Lung (tissue), 12 donors: Measurements from ENCODE around the gene KLRF1. TPM values are rescaled to one million over a fixed set of nuclear protein-coding genes. Genes with fewer than 3 reads are reported as not detected.

Experiments used
- ATAC-seq: fragments of 200-7000 bp; cut with Tn5 transposase; one replicate; pipeline ENCODE4 v1.9.1; 2020; ENCODE audit warnings: moderate number of reproducible peaks; ENCODE audit not compliant: insufficient read depth, low FRiP score
- DNase-seq, 3 donors: peaks; one replicate each; pipeline ENCODE4 v3.0.0-alpha.2; 2013 to 2017
- H3K27ac ChIP-seq, 2 donors: one replicate each; pipeline ENCODE4 v1.5.1; 2013; ENCODE audit warnings: mild to moderate bottlenecking in 2 of 2, moderate library complexity in 2 of 2, control low read depth in 1 of 2, inconsistent platforms in 1 of 2, low read depth in 1 of 2, low read length in 1 of 2
- H3K27me3 ChIP-seq, 3 donors: one replicate each; pipeline ENCODE4 v1.5.1; 2013; ENCODE audit warnings: low read length in 2 of 3; ENCODE audit not compliant: control insufficient read depth in 3 of 3, insufficient read depth in 3 of 3
- H3K36me3 ChIP-seq, 4 donors: one replicate each; pipeline ENCODE4 v1.5.1; 2013; ENCODE audit warnings: low read length in 4 of 4, mild to moderate bottlenecking in 1 of 4, moderate library complexity in 1 of 4; ENCODE audit not compliant: control insufficient read depth in 4 of 4, insufficient read depth in 4 of 4
- H3K4me1 ChIP-seq, 5 donors: one replicate each; pipeline ENCODE4 v1.5.1; 2013; ENCODE audit warnings: low read length in 5 of 5, mild to moderate bottlenecking in 2 of 5, moderate library complexity in 1 of 5; ENCODE audit not compliant: control insufficient read depth in 5 of 5, insufficient read depth in 5 of 5
- H3K4me3 ChIP-seq: one replicate; pipeline ENCODE4 v1.5.1; 2013; ENCODE audit warnings: mild to moderate bottlenecking, control low read depth, moderate library complexity
- H3K9ac ChIP-seq, 2 donors: one replicate each; pipeline ENCODE4 v1.5.1; 2013; ENCODE audit warnings: low read length in 2 of 2, control low read depth in 1 of 2; ENCODE audit not compliant: insufficient read depth in 1 of 2
- H3K9me3 ChIP-seq, 4 donors: one replicate each; pipeline ENCODE4 v1.5.1; 2013; ENCODE audit warnings: low read length in 3 of 4, mild to moderate bottlenecking in 1 of 4, moderate library complexity in 1 of 4; ENCODE audit not compliant: control insufficient read depth in 4 of 4, insufficient read depth in 3 of 4
- WGBS, 2 donors: extraction: QIAGEN DNeasy Blood & Tissue Kit; methylation state at CpG; one replicate each; pipeline ENCODE4 v1.1.7; 2013; 5-methylcytosine and 5-hydroxymethylcytosine counted together
- polyA plus RNA-seq, 2 donors: library from polyadenylated mRNA; stranded (reverse); fragments of 200-250 nt; gene quantifications; one replicate each; pipeline ENCODE4 v1.2.1, GENCODE V29; 2013
- total RNA-seq, 2 donors: library from RNA; depleted of rRNA in 1 of 2; stranded (reverse); fragments of >200 nt in 1 of 2; gene quantifications; one replicate each; pipeline ENCODE4 v1.2.1, GENCODE V29; 2014 to 2021
- TF ChIP-seq, protein P1 (sequence below): IDR thresholded peaks from 2 replicates; pipeline ENCODE4 v1.5.1; 2012; ENCODE audit warnings: mild to moderate bottlenecking; ENCODE audit errors: control extremely low read depth, extremely low read depth
- donor health status: control.
- donor health status: control.
- donor health status: Bipolar disorder and iron deficiency.
- donor health status: healthy.
- donor health status: DM: yes; HTN: yes; CAD: no.

The KLRF1 gene
- total and polyA plus RNA-seq, 4 donors: 1.1 to 2.2 (median 1.4) TPM

DNA sequence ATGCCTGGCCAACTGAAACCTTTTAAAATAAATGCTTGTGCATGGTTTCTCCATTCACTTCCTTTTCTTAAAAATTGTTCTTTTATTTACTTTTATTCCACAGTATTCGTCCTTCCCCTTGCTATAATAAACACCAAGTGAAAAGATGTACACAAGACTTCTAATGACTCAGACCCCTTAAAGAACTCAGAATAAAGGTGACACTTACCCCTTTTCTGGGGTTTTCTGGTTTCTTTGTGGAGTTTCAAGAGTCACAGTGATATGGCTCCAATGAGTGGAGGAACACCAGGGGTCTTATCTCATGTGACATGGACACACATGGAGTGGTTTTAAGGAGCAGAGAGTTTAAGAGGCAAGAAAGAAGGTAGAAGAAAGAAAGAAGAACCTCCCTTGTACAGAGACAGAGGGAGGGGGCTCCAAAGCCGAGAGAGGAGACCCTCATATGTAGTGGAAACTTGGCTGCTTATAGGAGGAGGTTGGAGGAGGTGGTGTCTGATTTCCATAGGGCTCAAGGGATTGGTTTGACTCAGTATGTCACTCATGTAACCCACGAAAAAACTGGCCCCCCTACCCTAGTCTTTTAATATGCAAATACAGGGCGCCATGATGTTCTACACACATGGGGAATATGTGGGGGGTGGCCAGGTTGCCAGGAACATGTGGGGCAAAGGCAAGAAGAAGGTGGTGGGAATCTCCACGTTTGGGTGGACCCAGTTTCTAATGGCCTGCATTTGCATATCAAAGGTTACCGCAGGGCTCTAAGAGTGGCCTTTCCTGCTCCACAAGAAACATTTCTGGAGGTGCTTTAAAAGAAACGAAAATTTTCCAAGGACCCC, 44.5 kb upstream of the KLRF1 start:
- DNase-seq (no peak), ATAC-seq (no peak)
- Histone ChIP-seq H3K9ac (no peak overlapping the region), H3K4me1 (no peaks in the 10 kb centered on the region), H3K36me3 (no peaks in the 10 kb centered on the region), H3K27ac (no peak overlapping the region), H3K27me3 (no peaks in the 10 kb centered on the region), H3K4me3 (no peak overlapping the region), H3K9me3 (peaks cover 0 to 3% (median 0%) of the 10 kb centered on the region in 4 donors)
- TF ChIP-seq, protein P1, sequence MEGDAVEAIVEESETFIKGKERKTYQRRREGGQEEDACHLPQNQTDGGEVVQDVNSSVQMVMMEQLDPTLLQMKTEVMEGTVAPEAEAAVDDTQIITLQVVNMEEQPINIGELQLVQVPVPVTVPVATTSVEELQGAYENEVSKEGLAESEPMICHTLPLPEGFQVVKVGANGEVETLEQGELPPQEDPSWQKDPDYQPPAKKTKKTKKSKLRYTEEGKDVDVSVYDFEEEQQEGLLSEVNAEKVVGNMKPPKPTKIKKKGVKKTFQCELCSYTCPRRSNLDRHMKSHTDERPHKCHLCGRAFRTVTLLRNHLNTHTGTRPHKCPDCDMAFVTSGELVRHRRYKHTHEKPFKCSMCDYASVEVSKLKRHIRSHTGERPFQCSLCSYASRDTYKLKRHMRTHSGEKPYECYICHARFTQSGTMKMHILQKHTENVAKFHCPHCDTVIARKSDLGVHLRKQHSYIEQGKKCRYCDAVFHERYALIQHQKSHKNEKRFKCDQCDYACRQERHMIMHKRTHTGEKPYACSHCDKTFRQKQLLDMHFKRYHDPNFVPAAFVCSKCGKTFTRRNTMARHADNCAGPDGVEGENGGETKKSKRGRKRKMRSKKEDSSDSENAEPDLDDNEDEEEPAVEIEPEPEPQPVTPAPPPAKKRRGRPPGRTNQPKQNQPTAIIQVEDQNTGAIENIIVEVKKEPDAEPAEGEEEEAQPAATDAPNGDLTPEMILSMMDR: no peak
- WGBS, 2 donors: 80 to 87% methylated on average over 7 of the region's 7 CpGs

DNA sequence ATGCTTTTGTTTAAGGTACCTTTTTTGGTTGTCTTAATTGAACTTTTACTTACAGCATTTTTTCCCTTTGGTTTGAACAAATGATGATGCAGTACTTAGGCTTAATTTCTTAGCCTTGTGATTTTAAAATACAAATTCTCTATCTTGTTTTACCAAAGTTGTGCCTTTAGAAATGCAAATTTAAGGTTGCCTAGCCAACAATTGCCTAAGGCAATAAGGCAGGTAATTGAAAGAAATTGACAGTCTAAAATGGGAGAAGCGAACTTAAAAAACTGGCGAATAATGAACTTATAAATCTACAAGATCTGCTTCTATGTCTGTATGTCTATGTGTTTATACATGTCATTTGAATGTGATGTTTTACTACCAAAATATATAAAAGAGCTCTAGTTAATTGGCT, 43.0 kb upstream of the KLRF1 start:
- Histone ChIP-seq H3K4me3 (no peak overlapping the region), H3K27me3 (no peaks in the 10 kb centered on the region), H3K9me3 (peaks cover 0 to 3% (median 0%) of the 10 kb centered on the region in 4 donors), H3K27ac (no peak overlapping the region), H3K36me3 (no peaks in the 10 kb centered on the region), H3K4me1 (no peaks in the 10 kb centered on the region), H3K9ac (no peak overlapping the region)
- no peak for ATAC-seq
- no peak for DNase-seq
- 98% methylated on average over 2 of the region's 2 CpGs for WGBS, 2 donors
- TF ChIP-seq, protein P1: no peak

DNA sequence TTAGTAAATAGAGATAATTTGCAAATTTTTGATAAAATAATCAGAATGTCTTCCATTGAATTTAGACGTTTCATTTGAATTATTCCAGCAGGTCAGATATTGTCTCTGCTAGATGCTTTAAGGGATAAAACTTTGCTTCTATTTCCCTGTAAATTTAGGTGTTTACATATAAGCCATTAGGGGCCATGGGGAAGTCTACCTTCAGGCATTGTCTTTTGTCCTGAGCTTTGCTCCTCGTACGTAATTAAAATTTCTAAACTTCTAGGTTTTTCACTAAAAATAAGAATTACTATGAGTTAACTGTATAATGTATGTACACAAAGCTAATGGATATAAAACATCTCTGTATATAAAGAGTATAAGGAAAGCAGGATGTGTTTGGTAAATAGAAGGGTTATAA, 42.5 kb upstream of the KLRF1 start:
- ATAC-seq (no peak), DNase-seq (no peak)
- H3K36me3 ChIP-seq: no peaks in the 10 kb centered on the region
- no peaks in the 10 kb centered on the region for H3K4me1 ChIP-seq
- H3K4me3 ChIP-seq: no peak overlapping the region
- no peaks in the 10 kb centered on the region for H3K27me3 ChIP-seq
- no peak overlapping the region for H3K27ac ChIP-seq
- no peak overlapping the region for H3K9ac ChIP-seq
- WGBS, 2 donors: 70 to 82% methylated on average over 3 of the region's 3 CpGs
- peaks cover 0 to 3% (median 0%) of the 10 kb centered on the region in 4 donors for H3K9me3 ChIP-seq
- TF ChIP-seq, protein P1: no peak
